HG02981 (cell line): ENCODE results near the gene RGS11.
"Not testable (repeated sequence)": the region's sequence is repeated elsewhere in the genome, so short reads cannot be mapped to it uniquely, and the experiment has no call there.

Source experiments
- ATAC-seq: cut with Tn5 transposase; IDR thresholded peaks from one replicate; pipeline ENCODE4 v1.9.1; 2021; ENCODE audit warnings: mild to moderate bottlenecking, moderate library complexity; ENCODE audit not compliant: unreplicated experiment

RGS11 gene

DNA sequence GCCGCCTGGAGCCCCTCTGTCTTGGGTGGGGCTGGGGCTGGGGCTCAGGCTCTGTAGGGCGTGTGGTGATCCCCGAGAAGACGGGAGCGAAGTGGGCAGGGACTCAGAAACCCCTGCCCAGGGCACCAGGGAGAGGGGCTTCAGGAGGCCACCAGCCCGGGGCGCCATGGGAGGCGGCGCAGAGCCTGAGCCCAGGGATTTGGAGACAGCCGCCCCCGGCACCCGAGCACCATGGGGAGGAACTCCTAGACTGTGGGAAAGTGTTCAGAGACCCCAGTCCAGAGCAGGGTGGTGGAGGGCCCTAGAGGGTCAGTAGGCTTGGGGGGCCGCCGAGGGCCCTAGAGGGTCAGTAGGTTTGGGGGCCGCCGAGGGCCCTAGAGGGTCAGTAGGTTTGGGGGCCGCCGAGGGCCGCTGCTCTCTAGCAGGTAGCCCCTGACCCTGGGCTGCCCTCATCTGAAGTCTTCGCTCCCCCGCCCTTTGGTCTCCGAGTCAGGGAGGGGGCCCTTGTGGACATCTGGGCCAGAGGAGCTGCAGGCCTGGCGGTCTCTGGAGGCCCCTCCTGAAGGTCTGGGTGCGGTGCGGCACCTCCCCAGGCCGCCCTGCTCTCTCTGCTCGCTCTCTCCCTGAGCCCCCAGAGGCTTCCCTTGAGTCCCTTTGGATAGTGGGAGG, 5.4 kb upstream of the RGS11 start:
- no peak for ATAC-seq

DNA sequence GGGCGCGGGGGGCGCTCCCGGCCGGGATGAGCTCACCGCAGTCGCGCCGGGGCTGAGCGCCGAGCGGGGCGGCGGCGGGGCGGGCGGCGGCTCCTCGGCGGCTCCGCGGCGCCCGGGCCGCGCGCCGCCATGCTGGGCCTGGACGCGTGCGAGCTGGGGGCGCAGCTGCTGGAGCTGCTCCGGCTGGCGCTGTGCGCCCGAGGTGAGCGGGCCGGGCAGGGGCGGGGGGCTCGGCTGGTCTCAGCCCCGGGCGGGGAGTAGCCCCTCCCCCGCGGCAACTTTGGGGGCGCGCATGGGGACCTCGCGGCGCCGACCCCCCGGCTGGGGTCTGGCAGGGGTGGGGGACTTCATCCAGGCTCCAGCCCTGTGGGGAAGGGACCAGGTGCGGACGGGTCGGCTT, 4.8 kb upstream of the RGS11 start, which contains the start of gene ARHGDIG:
TSS of gene ARHGDIG (plus strand) at position 40 of the 400 bp plus-strand sequence. CDS start at position 130, 90 bp downstream.
- ATAC-seq, result no peak

DNA sequence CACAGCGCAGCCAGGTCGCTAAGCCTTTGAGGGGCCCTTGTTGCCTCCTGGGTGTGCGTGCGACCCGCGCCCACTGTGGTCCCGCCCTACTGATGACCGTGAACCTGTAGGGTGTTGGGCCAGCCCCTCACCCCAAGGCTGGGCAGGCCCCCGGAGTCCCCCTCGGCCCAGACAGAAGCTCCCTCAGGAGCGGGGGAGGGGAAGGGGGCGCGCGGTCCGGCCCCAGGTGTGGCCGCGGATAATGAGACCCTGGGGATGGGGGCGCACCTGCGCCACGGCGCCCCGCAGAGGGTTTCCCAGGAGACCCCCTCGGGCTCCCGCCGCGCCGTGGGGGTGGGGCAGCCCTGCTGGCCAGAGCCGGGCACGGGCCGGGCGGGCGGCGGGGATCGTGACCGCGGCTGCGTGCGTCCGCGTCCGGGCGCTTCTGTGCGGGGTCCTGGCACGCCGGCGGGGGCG, 4.3 kb upstream of the RGS11 start:
- ATAC-seq, result no peak

DNA sequence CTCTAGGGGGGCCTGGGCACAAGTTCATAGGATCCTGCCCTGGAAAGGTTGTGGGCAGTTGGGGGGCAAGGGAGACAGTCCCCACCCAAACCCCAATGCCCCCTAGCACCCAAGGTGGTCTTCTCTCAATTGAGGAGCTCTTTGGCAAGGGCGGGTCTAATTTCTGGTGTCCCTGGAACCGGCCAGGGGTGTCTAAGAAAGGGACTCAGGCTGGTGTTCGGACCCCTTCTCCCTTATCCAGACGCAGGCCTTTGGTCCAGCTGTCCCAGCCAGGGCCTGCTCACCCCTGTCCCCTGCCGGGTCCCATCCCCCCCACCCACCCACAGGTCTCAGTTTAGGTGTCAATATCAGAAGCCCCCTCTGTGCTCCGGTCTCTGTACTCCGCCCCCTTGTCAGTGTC, 3.8 kb upstream of the RGS11 start:
- no peak for ATAC-seq

DNA sequence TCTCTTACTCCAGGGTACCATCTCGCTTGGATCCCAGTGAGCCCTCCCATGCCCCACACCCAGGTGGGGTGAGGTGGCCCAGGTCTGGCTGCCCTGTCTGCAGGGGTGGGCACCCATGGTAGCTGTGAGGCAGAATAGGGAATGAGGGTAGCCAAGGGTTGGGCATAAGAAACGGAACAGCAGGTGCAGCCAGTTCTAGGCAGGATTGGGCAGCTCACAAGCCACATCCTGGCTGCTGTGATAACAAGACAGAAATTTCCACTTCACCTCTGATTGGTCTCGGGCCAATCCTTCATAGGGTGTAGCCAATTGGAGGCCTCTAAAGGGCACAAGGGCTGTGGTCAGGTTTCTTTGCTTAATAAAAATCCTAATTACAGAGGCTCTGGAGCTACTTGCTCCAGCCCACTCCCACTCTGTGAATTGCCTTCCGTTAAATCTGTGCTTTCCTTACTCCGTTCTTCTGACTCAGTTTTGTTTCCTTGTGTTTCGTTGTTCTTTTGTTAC, 3.2 kb upstream of the RGS11 start:
- ATAC-seq, result no peak

DNA sequence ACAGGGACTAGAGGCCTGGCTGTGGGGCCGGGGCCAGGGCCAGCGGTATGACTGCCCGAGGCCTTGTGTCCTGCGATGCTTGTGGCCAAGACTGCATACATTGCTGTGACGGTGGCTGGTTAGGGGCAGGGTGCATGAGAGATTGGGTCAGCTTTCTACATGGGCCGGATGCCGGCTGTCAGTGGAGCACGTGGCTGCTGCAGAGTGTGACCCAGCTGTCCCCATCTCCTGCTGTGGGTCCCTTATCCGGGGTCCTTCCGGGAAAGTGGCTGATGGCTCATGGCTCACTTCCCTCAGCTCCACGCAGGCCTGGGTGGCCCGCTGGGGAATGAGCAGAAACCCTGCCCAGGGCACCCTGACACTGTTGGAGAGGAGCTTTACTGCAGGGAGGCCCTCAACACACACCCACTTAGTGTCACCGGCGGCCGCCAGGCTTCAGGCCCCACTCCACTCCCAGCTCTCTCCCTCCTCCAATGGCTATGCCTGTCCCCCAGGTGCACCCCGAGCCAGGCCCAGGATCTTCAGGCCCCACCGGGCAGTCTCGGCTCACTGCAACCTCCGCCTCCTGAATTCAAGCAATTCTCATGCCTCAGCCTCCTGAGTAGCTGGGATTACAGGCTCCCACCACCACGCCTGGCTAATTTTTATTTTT, 808 bp upstream of the RGS11 start:
- no peak for ATAC-seq

DNA sequence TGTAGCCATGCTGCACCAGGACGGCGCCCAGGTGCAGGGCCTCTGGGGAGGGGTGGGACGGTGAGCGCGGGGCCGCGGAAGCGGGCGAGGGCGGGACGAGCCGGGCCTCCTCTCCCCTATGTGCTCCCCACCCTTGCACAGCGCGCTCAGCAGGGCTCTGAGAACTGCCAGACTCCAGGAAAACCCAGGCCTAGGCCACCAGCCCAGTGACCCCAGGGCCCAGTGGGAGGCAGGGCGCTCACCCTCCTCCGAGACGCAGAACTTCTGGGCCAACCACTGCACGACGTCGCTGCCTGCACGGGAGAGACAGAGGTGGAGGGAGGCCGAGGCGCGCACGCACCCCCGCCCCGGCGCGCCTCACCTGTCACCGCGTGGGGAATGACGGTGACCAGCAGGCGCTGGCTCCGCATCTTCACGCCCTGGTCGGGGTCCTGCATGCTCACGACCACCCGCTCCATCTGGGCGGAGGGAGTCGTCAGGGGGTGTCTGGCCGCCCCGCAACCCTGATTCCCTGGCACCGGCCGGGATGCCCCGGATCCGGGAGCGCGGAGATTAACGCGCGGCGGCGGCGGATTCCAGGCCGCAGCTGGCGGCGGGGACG, 603 bp downstream of the RGS11 start:
- ATAC-seq, result no peak

DNA sequence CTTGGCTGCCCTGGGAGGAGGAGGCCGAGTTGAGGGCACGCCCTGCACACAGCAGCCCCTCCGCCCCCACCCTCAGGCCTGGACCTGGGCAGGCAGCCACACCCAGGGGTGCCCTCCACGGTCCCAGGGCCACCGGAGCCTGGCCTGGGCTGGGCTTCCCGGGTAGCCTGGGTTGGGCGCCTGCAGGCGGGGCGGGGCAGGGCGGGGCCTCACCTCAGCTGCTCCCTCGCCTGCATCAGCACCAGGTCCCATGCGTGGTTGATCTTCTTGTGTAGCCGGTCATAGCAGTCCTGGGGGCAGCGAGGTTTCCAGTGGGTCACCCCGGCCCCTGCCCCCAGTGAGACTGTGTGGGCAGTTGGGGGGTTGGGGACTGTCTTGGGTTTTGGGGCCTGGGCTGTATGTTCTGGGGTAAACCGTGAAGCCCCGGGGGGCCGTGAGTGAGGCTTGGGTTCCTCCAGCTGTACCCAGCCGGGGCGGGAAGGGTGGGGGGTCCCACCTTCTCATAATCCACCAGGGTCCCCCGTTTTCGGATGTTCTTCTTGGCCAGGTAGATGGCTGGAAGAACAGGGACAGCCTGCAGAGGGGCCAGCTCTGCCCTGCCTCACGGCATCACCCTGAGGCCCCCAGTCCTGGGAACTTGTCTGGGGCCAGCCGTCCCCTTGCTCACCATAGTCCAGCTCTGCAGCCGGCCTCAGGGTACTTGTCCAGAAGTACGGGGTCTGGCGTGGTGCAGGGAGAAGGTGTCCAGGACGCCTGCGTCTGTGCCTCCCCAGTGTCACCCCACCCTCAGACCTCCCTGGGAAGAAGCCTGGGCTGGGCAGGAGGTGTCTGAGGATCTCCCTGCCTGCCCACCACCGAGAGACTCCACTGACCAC, 2.0 kb downstream of the RGS11 start:
- ATAC-seq, result no peak

DNA sequence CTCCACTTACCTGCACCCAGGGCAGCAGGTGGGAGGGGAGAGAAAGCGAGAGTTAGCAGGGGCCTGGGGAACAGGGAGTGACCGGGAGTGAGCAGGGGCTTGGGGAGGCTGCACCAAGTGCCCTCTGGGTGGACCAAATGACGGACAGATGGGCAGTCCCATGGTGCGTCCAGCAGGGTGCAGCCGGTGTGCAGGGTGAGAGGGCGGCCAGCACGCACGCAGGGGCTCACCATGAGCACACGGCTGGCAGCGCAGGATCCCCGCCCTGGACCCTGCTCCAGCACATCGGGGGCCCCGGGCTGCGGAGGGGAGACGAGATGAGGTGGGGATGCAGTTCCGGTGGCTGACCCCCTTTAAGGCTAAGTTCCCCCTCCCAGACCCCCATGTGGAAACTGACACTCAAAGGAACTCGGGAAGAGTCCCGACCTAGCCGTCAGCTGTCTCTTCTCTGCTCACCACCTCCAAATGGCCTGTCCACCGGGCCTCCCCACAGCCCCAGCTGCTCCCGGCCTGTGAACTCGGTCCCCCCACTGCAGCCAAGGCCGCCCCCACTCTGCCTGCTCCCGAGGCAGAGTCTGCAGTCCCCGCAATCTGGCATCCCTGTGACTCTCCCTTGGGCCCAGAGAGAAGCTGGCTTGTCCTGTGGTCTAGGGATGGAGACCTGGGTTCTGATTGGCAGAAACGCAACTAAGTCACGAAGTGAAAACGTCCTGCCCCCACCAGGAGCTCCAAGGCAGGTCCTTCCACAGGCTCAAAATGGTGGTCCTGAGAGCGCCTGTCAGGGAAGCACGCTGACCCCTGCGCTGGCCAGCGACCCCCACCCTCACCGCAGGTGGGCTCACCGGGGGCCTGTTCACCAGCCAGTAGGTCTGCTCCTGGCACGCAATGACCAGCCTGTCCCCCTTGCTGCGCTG, 2.9 kb downstream of the RGS11 start:
- no peak for ATAC-seq

DNA sequence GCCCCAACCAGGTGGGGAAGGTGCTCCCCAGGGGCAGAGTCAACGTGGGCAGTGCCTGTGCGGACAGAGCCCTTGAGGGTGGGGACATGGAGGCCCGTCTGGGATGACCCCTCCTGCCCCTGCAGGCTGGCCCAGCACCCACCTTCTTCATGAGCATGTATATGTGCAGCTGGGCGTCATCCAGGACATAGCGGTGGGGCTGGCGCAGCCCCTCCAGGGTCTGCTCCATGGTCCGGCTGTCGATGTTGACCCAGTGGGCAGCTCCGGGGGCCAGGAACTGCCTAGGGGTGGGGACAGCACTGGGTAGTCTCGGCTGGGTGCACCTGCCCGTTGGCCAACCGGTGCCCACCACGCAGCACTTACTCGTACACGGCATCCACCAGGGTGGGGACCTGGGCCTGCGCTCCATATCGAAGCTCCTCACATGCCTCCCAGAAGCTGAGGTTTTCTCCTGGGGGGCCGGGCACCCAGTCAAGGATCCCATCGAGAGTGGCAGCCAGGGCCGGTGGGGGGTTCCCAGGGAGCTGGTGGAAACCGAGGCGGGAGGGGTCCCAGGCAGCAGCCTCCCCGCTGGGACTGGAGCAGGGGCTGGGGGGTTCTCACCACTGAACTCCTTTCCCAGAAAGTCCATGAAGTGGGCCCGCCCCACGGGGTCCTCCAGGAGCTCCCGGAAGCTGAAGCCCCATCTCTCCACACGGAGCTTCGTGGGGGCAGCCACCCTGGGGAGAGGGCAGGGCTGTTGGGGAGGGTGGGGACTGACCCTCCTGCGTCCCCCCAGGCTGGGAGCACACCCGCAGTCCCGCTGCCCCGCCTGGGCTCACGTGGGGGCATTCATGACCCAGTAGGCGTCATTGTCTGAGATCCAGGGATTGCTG, 5.1 kb downstream of the RGS11 start:
- no peak for ATAC-seq

DNA sequence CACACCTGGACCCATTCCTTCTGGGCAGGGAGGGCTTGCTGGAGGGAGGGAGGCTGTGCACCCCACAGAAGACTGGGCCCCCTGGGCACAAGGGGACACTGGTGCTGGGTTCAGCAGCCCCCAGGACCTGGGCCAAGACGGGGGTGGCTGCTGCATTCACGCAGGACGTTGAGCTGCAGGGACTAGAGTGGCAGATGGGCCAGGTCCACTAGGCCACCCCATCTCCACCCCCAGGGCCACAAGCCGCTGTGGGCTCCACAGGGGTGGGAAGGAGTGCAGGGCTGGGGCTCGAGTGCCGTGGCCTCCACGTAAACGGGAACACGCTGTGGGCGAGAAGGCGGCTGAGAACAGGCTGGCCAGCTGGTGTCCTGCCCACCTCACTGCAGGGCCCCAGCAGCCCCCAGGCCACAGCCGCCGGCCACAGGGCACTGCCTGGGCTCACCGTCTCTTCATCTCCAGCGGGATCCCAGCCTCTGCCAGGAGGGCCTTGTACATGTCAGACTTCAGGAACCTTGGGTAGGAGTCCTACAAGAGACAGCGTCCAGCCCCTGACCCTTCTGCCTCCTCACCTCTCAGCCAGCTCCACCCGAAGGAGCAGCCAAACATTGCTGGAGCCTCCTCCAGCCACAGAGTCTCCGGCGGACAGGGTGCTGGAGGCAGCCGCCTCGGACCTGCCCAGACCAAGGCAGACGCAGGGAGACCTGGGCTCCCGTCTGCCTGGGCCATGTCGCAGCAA, 6.5 kb downstream of the RGS11 start:
- no peak for ATAC-seq

DNA sequence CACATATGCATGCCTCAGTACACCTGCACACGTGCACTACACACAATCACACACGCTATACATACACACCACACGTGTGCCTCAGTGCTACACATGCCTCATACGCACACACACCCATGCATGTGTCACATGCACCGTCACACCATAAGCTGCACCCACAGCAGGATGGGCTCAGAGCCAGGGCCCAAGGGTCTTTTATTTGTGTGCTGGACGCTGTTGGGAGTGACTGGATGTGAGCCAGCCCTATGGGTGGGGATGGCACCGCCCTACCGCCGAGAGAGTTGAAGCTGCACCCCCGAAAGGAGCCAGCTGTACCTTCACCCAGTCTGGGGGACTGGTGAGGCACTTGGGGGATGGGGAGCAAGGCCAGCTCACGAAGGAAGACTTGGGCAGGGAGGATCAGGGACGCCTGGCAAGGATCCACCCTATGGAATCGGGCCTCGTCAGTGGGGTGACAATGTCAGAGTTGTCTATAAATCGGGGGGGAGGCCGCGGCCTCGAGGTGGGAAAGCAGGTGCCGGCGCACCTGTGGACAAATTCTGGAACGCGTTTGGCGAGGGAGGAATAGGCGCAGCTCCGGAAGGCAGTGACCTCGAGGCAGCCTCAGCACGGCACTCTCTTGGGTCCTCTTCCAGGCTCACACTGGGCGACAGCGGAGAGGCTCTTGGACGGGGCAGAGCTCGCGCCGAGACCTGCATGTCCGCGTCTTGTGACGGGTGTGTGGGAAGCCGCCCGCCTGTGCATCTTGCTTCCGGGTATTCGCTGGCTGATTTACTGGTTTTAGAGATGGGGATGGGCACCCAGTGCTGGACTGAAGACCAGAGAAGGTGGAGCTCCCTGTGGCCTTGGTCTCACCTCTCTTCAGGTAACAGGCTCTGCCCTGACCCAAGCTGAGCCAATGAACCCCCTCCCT, 7.3 kb downstream of the RGS11 start:
- ATAC-seq, result no peak

DNA sequence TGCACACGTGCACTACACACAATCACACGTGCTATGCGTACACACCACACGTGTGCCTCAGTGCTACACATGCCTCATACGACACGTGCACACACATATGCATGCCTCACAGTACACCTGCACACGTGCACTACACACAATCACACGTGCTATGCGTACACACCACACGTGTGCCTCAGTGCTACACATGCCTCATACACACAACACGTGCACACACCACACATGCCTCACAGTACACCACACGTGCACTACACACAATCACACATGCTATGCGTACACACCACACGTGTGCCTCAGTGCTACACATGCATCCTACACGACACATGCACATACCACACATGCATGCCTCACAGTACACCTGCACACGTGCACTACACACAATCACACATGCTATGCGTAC, 8.2 kb downstream of the RGS11 start:
- ATAC-seq, result not testable (repeated sequence)

DNA sequence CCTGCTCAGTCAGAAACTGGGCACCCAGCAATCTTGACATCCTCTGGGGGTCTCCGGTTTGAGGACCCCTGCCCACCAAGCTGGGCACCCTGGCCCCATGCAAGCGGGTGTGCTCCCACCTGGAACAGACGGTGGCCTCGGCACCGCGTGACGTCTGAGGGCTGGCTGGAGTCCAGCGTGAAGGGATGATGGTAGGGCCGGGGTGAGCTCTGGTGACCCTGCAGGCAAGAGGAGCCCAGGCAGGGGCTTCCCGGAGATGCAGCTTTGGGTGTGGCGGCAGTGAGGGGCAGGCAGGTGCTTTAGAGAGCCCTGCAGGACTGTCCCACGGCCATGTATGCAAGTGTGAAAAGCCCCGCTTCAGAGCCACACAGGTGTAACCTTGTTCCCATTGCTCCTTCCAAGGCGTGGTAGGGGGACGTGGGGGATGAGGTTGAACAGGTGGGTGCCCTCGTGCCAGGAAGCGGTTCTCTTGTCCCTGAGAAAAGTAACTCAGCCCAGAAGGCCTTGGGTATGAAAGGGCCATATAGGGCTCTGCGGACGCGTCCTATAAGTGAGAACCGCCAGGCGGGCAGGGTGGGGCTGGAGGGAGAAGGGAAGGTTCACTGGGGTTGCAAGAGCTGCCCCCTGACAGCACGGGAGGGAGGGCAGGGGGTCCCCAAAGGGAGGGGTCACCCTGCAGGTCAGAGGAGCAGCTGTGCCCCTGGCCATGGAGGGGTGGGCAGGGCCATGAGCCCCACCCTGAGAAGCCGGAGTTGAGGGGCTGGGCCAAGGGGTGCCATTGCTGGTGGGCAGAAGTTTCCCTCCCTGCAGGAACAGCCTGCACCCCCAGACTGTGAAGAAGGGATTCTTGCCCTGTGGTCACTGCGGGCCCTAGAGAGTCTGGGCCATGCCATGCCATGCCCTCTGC, 9.2 kb downstream of the RGS11 start:
- ATAC-seq, result no peak

DNA sequence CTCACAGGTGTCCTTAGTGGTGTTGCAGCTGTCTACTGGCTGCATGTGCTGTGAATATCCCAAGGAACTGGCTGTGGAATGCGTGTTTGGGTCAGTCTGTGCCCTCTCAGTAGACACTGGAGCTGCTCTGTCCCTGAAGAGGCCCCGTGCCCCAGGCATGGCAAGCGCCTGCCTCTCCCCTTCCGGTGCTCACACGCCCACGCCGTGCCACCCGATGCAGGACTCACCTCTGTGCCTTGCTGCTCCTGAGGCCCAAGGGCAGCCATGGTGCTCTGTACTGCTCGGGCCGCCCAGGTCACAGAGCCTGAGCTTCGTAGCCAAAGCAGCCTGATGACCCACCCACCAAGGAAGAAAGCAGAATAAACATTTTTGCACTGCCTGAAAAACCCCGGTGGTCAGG, 10.0 kb downstream of the RGS11 start:
- ATAC-seq, result no peak

DNA sequence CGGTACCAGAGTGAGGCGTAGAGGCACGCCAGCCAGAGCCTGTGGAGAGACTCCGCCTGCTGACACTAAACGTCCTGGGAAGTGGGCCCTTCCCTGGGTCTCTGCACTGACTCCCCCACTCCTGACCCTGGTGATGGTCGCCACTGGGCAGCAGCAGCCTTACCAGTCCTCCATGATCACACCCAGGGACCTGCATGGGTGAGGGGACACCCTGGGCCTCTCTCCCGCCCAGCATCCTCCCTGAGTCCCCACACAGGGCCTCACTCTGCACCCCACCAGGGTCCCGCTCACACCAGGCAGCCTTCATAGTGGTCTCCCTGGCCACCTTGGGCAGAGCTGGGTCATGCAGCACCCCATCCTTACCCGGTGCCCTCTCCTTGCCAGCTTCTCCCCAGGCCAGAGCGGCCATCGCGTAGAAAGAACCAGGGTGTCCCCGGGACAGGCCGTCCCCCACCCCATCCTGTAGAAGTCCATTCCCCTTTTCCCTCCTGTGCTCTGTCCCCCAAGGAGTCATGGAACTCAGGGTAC, 10.7 kb downstream of the RGS11 start:
- ATAC-seq, result no peak
